Effector memory CD4-positive, alpha-beta T cell (primary cell): ENCODE measurements around the gene PRKCE.

Experiments
- DNase-seq, 3 donors: peaks; one replicate each; pipeline ENCODE4 v3.0.0-alpha.2; 2020
- H3K27ac ChIP-seq: 2 replicates; pipeline ENCODE4 v1.7.0; 2013; ENCODE audit warnings: mild to moderate bottlenecking, low read length, moderate library complexity; ENCODE audit not compliant: insufficient read depth, poor library complexity, severe bottlenecking
- H3K27me3 ChIP-seq: replicated peaks from 2 replicates; pipeline ENCODE4 v1.7.0; 2013; ENCODE audit warnings: mild to moderate bottlenecking, low read length; ENCODE audit not compliant: insufficient read depth, control insufficient read depth, poor library complexity, severe bottlenecking
- H3K36me3 ChIP-seq: 2 replicates; pipeline ENCODE4 v1.7.0; 2013; ENCODE audit warnings: mild to moderate bottlenecking, low read length, moderate library complexity; ENCODE audit not compliant: control insufficient read depth, insufficient read depth
- H3K4me1 ChIP-seq: 2 replicates; pipeline ENCODE4 v1.7.0; 2013; ENCODE audit warnings: low read length, mild to moderate bottlenecking; ENCODE audit not compliant: control insufficient read depth, insufficient read depth, poor library complexity, severe bottlenecking
- H3K4me3 ChIP-seq: 2 replicates; pipeline ENCODE4 v1.7.0; 2013; ENCODE audit warnings: low read length, low read depth, mild to moderate bottlenecking; ENCODE audit not compliant: insufficient read depth, poor library complexity, severe bottlenecking
- H3K9me3 ChIP-seq: 2 replicates; pipeline ENCODE4 v1.7.0; 2013; ENCODE audit warnings: mild to moderate bottlenecking, low read length, moderate library complexity; ENCODE audit not compliant: control insufficient read depth

Gene PRKCE

DNA sequence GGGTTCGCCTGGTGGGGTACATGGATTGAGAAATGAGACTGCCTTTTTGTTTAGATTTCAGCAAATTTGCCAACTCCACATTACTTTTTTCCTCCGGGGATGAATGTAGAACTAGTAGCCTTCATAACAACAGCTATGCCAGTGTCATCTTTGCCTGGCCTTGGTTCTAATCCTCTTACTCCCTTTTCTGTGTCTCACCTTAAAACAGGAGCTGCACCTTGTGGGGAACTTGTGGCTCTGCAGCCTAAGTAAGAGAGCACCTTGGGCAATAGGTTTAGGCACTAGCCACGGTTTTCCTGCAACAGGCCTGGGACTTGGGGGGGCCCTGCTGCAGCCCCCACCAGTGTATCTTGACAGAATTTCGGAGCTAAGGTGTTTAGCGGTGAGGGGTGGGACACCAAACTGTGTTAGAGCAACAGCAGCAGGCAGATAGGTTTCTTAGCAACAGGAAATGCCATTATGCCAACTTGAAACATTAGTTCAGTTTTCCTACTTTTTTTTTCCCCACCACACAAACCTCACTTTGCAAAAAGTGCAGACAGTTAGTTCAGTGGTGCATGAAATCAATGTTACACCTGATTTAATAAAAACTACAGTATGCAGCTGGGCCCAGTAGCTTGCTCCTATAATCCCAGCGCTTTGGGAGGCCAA is 173.7 kb downstream of the PRKCE start:
- no peaks in the 10 kb centered on the region for H3K9me3 ChIP-seq
- H3K4me3 ChIP-seq = no peak overlapping the region
- H3K27ac ChIP-seq = no peak overlapping the region
- H3K4me1 ChIP-seq = no peaks in the 10 kb centered on the region
- no peak for DNase-seq
- H3K27me3 ChIP-seq = no peaks in the 10 kb centered on the region
- H3K36me3 ChIP-seq = no peaks in the 10 kb centered on the region

- Histone ChIP-seq H3K4me3 (no peak overlapping the region), H3K9me3 (no peaks in the 10 kb centered on the region), H3K27ac (no peak overlapping the region), H3K27me3 (no peaks in the 10 kb centered on the region), H3K4me1 (no peaks in the 10 kb centered on the region), H3K36me3 (no peaks in the 10 kb centered on the region)
- no peak for DNase-seq
These were observed 175.0 kb downstream of the PRKCE start for GRCh38 chr2:45826460-45826859.

- no peak overlapping the region for H3K27ac ChIP-seq
- no peak for DNase-seq
- H3K4me3 ChIP-seq = no peak overlapping the region
- no peaks in the 10 kb centered on the region for H3K27me3 ChIP-seq
- H3K4me1 ChIP-seq = no peaks in the 10 kb centered on the region
- H3K36me3 ChIP-seq = no peaks in the 10 kb centered on the region
- H3K9me3 ChIP-seq = no peaks in the 10 kb centered on the region
These were observed 175.6 kb downstream of the PRKCE start for GRCh38 chr2:45826884-45827635.

DNA sequence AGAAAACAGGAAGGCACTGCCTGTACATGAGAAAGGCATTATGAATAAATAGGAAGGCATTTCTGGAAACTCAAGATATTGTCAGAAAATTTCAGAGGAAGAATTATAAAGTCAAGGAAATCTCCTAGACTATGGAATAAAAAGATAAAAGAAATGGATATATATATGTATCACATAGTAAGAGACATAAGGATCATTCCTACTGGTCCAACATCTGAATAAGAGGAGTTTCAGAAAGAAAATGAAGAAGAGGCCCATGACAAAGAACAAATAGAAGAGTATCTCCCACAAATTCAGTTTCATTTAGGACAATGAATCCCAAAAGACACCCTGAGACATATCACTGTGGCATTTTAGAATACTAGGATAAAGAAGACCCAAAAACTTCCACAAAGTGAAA is 178.8 kb downstream of the PRKCE start:
- H3K27ac ChIP-seq = no peak overlapping the region
- H3K4me3 ChIP-seq = no peak overlapping the region
- DNase-seq = no peak
- no peaks in the 10 kb centered on the region for H3K36me3 ChIP-seq
- H3K9me3 ChIP-seq = no peaks in the 10 kb centered on the region
- H3K27me3 ChIP-seq = no peaks in the 10 kb centered on the region
- no peaks in the 10 kb centered on the region for H3K4me1 ChIP-seq

DNA sequence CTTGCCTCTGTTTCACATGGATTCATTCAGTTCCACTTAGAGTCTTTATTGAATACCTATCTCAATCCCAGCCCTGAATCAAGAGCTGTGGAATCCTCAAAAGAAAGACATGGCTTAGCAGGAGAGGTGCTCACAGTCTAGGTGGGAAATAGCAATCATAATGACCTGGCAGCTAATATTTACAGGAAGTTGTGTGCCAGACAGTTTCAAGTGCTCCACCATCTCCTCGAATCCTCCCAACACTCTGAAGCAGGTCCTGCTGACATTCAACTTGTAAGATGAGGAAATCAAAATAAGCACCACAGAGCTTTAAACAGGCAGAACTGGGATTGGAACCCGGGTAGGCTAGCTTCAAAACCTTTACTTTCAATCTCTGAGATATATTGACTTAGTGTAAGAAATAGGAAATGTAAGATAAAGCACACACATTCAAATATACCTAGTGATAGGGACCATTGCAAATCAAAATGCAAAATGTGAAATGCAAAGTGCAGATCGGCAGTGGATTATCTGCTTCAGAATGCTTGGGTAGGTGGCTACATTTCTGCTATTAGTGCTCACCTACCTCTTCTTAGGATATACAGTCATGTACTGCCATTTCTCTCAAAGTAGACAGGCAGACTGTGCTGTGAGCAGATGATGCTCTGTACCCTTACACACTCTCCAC is 182.0 kb downstream of the PRKCE start:
- Histone ChIP-seq H3K9me3 (no peaks in the 10 kb centered on the region), H3K36me3 (no peaks in the 10 kb centered on the region), H3K4me1 (no peaks in the 10 kb centered on the region), H3K4me3 (no peak overlapping the region), H3K27ac (no peak overlapping the region), H3K27me3 (no peaks in the 10 kb centered on the region)
- no peak for DNase-seq

DNA sequence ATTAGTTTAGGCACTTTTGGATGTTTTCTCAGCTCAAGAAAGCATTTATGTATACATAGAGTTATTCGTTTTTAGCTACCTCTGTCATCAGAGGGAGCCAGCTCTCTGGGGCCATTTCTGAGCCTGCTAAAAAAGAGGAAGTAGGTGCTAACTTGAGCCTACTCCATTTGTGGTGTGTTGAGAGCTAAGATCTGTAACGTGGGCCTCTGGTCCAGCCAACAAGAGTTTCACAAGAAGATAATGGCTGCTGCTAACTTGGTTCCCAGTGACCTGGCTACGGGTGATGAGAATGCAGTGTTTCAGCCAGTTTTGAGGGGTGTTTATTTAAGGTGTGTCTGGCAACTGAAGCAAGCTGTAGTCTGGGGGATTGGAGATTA is 182.5 kb downstream of the PRKCE start:
- H3K4me1 ChIP-seq = no peaks in the 10 kb centered on the region
- no peak overlapping the region for H3K27ac ChIP-seq
- no peaks in the 10 kb centered on the region for H3K9me3 ChIP-seq
- H3K36me3 ChIP-seq = no peaks in the 10 kb centered on the region
- no peaks in the 10 kb centered on the region for H3K27me3 ChIP-seq
- DNase-seq = no peak
- no peak overlapping the region for H3K4me3 ChIP-seq

DNA sequence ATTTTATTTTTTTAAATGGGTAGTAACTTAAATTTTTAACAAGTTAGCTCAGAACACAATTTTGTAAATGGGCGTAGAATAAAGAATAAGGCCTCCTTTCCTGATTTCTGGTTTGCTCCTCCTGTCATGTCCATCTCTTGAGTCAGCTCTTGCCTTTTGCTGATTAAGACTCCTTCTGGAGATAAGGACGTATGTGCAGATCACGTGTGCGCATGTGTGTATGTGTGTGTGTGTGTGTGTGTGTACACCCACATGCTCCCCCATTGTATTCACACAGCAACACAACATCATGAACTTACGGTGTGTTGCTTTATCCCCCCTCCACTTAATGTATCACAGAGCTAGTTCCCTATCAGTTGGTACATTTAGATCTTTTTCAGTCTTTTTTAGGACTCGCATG is 182.9 kb downstream of the PRKCE start:
- Histone ChIP-seq H3K27me3 (no peaks in the 10 kb centered on the region), H3K27ac (no peak overlapping the region), H3K4me3 (no peak overlapping the region), H3K9me3 (no peaks in the 10 kb centered on the region), H3K4me1 (no peaks in the 10 kb centered on the region), H3K36me3 (no peaks in the 10 kb centered on the region)
- no peak for DNase-seq

DNA sequence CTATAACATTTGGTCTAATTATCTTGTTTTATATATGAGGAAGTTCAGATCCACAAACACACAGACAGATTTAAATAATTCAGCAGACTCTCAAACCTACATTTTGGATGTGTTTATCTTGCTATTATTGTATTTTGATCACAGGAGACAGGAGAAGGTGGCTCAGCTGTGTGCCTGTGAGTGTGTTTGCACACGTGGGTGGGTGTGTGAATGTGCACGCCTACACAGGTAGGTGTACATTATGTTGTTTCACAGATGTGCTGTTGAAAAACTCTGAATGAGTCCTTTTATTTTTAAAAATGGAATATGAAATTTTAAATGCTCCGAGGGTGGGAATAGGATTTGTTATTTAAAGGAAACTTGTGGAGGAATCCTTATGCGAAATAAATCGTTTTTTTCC is 183.4 kb downstream of the PRKCE start:
- Histone ChIP-seq H3K4me3 (no peak overlapping the region), H3K4me1 (no peaks in the 10 kb centered on the region)

DNA sequence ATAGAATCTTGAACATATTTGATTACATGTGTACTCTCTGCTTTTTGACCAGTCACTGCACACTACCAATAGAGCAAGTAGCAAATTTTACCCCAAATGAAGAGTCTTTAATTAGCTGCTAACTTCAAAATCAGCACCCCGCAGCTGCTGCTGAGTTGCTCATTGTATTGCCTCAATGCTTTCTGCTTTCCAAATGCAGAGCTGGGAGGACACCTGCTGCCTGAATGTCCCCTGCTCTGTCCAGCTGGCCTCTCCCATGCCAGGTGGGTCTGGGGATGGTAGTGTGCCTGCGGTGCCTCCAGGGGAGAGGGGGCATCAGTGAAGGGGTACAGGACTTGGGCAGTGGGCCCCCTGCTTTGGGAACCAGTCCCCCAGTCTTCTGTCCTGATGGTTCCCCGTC is 184.8 kb downstream of the PRKCE start:
- H3K9me3 ChIP-seq = no peaks in the 10 kb centered on the region
- no peaks in the 10 kb centered on the region for H3K4me1 ChIP-seq
- H3K27ac ChIP-seq = no peak overlapping the region
- no peak overlapping the region for H3K4me3 ChIP-seq
- no peaks in the 10 kb centered on the region for H3K36me3 ChIP-seq
- DNase-seq = no peak
- H3K27me3 ChIP-seq = no peaks in the 10 kb centered on the region

More for the DNA sequence above, 183.4 kb downstream of the PRKCE start:
- H3K36me3 ChIP-seq = no peaks in the 10 kb centered on the region
- DNase-seq = no peak
- H3K27me3 ChIP-seq = no peaks in the 10 kb centered on the region
- no peak overlapping the region for H3K27ac ChIP-seq
- H3K9me3 ChIP-seq = no peaks in the 10 kb centered on the region

GRCh38 chr2:45836740-45837139 is 185.3 kb downstream of the PRKCE start:
- no peak overlapping the region for H3K4me3 ChIP-seq
- H3K9me3 ChIP-seq = no peaks in the 10 kb centered on the region
- no peaks in the 10 kb centered on the region for H3K27me3 ChIP-seq
- H3K4me1 ChIP-seq = no peaks in the 10 kb centered on the region
- H3K36me3 ChIP-seq = no peaks in the 10 kb centered on the region
- DNase-seq = no peak
- H3K27ac ChIP-seq = no peak overlapping the region
